Measurements from ENCODE around the gene HTR1A.

- TF ChIP-seq, protein P1, sequence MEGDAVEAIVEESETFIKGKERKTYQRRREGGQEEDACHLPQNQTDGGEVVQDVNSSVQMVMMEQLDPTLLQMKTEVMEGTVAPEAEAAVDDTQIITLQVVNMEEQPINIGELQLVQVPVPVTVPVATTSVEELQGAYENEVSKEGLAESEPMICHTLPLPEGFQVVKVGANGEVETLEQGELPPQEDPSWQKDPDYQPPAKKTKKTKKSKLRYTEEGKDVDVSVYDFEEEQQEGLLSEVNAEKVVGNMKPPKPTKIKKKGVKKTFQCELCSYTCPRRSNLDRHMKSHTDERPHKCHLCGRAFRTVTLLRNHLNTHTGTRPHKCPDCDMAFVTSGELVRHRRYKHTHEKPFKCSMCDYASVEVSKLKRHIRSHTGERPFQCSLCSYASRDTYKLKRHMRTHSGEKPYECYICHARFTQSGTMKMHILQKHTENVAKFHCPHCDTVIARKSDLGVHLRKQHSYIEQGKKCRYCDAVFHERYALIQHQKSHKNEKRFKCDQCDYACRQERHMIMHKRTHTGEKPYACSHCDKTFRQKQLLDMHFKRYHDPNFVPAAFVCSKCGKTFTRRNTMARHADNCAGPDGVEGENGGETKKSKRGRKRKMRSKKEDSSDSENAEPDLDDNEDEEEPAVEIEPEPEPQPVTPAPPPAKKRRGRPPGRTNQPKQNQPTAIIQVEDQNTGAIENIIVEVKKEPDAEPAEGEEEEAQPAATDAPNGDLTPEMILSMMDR (conservative IDR thresholded peaks at IDR 0.05; ENCODE audit: low read length), result no peak
- no peak for TF ChIP-seq EZH2phosphoT487 (IDR thresholded peaks at IDR 0.05; ENCODE audit: borderline replicate concordance)
Measured at GRCh38 chr5:63962279-63962678, at the start of gene HTR1A.

Measured in Loucy (cell line).